COR-L47 (cell line): ENCODE measurements around the gene ANKEF1.
"Not testable (repeated sequence)": the region's sequence is repeated elsewhere in the genome, so short reads cannot be mapped to it uniquely, and the experiment has no call there.

Experiments used
- DNase-seq: peaks from one replicate; lab custom pipeline; 2025; lab: John Stamatoyannopoulos, UW

Gene ANKEF1

GRCh38 chr20:10032269-10032668 is 2.5 kb upstream of the ANKEF1 start:
- not testable (repeated sequence) for DNase-seq

GRCh38 chr20:10033905-10034650 is 709 bp upstream of the ANKEF1 start:
- DNase-seq, result no peak

GRCh38 chr20:10036321-10036720 is 1.5 kb downstream of the ANKEF1 start:
- DNase-seq, result not testable (repeated sequence)

- DNase-seq, result no peak
These were observed 5.5 kb downstream of the ANKEF1 start for GRCh38 chr20:10040070-10040975.

DNA sequence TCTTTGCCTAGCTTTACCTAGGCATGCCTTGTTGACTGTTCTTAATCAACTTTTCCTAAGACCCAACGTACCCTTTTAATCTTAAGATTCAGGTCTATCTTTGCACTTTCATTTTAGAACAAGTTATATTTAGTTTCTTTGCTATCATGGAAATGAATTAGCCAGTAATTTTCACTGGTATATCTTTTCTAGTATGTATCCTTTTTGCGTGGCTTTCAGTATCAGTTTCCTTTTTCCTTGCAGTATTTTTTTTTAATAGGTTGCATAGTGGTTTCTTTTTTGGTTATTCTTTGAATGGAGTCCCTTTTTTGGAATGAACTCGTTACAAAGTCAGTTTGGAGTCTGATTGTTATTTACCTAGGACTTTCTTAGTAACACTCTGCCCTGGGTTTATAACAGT is 7.3 kb downstream of the ANKEF1 start:
- DNase-seq, result no peak

- DNase-seq, result no peak
These were observed 12.6 kb downstream of the ANKEF1 start for GRCh38 chr20:10047427-10047826.

DNA sequence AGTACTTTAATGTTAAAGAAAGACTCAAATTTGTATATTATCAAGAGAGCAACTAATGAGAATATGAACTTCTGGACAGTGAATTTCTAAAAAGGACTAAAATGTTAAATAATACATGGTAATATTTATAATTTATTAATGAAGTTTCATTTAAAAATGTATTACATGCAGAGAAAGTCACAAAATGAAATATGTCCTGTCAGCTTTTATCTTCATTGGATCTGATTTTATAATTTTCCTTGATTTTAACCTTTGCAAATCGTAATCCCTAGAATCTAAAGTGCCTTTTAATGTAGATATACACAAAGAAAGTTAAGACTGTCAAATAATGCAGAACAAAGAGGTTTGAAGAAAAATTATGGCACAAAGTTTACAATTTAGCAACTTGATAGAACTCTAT is 16.4 kb downstream of the ANKEF1 start:
- DNase-seq, result no peak

DNA sequence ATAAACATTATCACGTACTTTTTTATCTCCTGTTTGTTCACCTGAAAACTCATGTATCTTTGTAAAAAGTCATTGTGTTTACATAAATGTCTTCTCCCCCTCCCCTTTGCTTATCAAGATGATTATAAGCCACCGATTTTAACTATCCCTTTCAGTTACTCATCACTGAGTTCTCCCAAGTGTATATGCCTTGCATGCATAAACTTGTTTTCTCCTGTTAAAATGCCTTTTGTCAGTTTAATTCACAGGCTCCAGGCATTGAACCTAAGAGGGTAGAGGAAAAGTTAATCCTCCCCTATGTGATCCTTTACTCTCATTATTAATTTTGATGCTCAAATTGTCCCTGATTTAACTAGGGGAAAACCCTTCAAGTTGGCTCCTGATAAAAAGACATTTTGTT is 24.2 kb downstream of the ANKEF1 start:
- DNase-seq, result no peak

DNA sequence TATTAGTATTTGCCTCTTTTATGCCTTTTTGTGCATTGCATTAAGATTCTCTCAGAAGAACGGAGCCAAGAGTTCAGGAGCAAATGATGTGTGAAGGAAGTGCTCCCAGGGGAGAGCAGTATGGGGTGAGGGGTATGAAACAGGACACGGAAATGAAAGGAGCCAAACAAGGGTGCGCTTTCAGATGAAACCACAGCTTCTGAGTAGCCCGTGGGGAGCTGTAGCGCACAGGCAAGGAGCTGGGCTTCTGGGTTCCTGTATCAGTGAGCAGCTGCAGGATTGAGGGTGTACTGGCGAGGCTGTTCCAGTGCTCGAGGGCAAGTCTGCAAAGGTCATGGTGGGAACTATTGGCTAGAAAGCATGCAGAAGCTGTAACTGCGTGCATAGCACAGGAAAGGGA is 25.4 kb downstream of the ANKEF1 start:
- no peak for DNase-seq

GRCh38 chr20:10061641-10062040 is 26.9 kb downstream of the ANKEF1 start:
- DNase-seq, result no peak

DNA sequence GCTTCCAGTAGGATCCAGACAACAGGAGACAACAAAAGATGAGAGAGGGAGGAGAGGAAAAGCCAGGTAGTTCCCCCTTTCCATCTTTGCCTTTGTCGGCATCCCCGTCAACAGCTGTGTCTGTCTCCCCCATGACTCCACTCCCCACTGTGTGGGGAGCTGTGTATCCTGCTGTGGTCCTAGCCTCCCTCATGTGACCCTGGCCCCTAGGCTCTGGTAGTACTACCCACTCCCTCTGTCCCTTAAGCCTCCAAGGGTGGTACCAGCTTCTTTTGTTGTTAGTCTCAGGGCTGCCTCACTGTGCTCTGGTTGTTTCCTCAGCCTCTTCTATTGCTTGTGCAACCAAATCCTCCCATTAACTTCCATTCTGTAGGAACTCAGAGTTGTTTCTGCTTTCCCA is 28.7 kb downstream of the ANKEF1 start:
- no peak for DNase-seq

GRCh38 chr20:10064611-10065010 is 29.8 kb downstream of the ANKEF1 start:
- DNase-seq, result no peak

- no peak for DNase-seq
These were observed 30.5 kb downstream of the ANKEF1 start for GRCh38 chr20:10065154-10065833.

- no peak for DNase-seq
These were observed 32.5 kb downstream of the ANKEF1 start for GRCh38 chr20:10067321-10067720.

GRCh38 chr20:10074513-10074912 is 39.7 kb downstream of the ANKEF1 start:
- DNase-seq, result no peak

- DNase-seq, result no peak
These were observed 40.8 kb downstream of the ANKEF1 start for GRCh38 chr20:10075606-10076005.

GRCh38 chr20:10076126-10077080 is 41.6 kb downstream of the ANKEF1 start:
- DNase-seq, result no peak

- DNase-seq, result no peak
These were observed 42.3 kb downstream of the ANKEF1 start for GRCh38 chr20:10077081-10077471.

GRCh38 chr20:10077886-10078285 is 43.1 kb downstream of the ANKEF1 start:
- DNase-seq, result no peak

GRCh38 chr20:10078403-10078802 is 43.6 kb downstream of the ANKEF1 start:
- DNase-seq, result no peak

DNA sequence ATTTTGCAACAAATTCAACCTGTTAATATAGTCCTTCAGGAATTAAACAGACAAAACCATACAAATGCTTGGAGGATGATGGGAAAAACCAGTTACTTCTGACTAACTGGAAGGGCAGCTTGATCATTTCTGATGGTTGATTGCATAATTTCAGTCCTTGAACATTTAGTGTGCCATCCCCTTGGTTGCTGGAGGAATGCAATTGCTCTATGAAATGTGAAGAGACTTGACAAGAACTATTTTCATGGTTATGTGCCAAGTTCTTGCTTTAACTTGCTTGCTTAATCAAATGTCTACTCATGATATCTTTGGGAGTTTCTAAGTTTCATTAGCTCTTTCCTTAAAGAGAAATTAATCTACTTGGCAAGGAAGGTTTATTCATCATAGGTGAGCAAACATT is 45.2 kb downstream of the ANKEF1 start:
- no peak for DNase-seq

- DNase-seq, result no peak
These were observed 45.8 kb downstream of the ANKEF1 start for GRCh38 chr20:10080574-10080973.
